ENCODE data around the gene TMEM134.
"Not testable (repeated sequence)": the region's sequence is repeated elsewhere in the genome, so short reads cannot be mapped to it uniquely, and the experiment has no call there.

TMEM134 gene

DNA sequence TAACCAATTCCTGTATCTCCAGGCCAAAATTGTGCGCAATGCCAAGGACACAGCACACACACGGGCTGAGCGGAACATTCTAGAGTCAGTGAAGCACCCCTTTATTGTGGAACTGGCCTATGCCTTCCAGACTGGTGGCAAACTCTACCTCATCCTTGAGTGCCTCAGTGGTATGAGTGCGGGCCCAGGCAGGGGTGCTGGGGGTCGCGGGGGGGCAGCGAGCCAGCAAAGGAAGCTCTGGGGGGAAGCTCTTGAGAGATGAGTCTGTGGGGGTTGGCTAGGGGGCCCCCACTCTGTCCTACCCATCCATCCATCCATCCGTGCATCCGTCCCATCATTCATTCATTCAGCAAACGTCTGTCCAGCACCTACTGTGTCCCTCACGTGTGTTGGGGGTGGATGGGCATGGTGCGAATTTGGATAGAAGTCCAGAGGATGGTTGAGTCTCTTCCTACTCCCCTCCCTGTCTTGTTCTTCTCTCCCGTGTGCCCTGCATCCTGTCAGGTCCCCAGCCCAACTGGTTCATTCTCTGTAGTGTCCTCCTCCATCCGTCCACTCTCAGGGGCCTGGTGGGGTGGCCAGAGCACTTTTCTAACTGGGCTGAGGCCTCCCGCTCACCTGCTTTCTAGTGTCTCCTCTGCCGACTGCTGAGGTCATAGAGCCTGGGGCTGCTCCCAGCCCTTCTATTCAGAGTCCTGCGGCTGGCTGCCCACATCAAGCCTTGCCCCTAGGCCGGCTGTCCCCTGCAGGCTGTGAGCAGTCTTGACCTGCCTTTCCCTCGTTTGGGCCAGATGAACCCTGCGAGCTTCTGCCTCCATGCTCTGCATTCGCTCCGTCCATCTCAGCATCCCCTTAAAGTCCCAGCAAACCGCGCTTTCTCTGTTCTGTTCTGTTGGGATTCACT, 37.5 kb downstream of the TMEM134 start:
- H3K4me3 ChIP-seq (ENCODE audit: low read depth, low read length): no peak overlapping the region
- TF ChIP-seq POLR2A (IDR thresholded peaks at IDR 0.05; ENCODE audit: extremely low read depth, insufficient read length): no peak
- TF ChIP-seq MYC (IDR thresholded peaks at IDR 0.05; ENCODE audit: low read depth, low read length): no peak
- TF ChIP-seq, protein P1, sequence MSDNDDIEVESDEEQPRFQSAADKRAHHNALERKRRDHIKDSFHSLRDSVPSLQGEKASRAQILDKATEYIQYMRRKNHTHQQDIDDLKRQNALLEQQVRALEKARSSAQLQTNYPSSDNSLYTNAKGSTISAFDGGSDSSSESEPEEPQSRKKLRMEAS (IDR thresholded peaks at IDR 0.05; ENCODE audit: low read depth, low read length): no peak
- TF ChIP-seq, protein P2, sequence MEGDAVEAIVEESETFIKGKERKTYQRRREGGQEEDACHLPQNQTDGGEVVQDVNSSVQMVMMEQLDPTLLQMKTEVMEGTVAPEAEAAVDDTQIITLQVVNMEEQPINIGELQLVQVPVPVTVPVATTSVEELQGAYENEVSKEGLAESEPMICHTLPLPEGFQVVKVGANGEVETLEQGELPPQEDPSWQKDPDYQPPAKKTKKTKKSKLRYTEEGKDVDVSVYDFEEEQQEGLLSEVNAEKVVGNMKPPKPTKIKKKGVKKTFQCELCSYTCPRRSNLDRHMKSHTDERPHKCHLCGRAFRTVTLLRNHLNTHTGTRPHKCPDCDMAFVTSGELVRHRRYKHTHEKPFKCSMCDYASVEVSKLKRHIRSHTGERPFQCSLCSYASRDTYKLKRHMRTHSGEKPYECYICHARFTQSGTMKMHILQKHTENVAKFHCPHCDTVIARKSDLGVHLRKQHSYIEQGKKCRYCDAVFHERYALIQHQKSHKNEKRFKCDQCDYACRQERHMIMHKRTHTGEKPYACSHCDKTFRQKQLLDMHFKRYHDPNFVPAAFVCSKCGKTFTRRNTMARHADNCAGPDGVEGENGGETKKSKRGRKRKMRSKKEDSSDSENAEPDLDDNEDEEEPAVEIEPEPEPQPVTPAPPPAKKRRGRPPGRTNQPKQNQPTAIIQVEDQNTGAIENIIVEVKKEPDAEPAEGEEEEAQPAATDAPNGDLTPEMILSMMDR (IDR thresholded peaks at IDR 0.05; ENCODE audit: low read depth, low read length): no peak
- DNase-seq (ENCODE audit: low read depth): no peak

DNA sequence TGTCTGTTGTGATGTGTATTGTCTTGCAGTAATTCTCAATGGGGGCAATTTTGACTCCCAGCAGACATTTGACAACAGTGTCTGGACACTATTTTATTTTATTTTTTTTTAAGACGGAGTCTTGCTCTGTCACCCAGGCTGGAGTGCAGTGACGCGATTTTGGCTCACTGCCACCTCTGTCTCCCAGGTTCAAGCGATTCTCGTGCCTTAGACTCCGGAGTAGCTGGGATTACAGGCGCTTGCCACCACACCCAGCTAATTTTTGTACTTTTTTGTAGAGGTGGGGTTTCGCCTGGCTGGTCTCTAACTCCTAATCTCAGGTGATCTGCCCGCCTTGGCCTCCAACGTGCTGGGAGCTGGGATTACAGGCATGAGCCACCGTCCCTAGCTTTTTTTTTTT, 39.3 kb downstream of the TMEM134 start:
- TF ChIP-seq, protein P1 (IDR thresholded peaks at IDR 0.05; ENCODE audit: low read depth, low read length): no peak
- TF ChIP-seq POLR2A (IDR thresholded peaks at IDR 0.05; ENCODE audit: extremely low read depth, insufficient read length) (no peak), MYC (IDR thresholded peaks at IDR 0.05; ENCODE audit: low read depth, low read length) (no peak)
- TF ChIP-seq, protein P2 (IDR thresholded peaks at IDR 0.05; ENCODE audit: low read depth, low read length): no peak
- DNase-seq (ENCODE audit: low read depth): no peak
- H3K4me3 ChIP-seq (ENCODE audit: low read depth, low read length): peak overlapping the region; percentile 81

DNA sequence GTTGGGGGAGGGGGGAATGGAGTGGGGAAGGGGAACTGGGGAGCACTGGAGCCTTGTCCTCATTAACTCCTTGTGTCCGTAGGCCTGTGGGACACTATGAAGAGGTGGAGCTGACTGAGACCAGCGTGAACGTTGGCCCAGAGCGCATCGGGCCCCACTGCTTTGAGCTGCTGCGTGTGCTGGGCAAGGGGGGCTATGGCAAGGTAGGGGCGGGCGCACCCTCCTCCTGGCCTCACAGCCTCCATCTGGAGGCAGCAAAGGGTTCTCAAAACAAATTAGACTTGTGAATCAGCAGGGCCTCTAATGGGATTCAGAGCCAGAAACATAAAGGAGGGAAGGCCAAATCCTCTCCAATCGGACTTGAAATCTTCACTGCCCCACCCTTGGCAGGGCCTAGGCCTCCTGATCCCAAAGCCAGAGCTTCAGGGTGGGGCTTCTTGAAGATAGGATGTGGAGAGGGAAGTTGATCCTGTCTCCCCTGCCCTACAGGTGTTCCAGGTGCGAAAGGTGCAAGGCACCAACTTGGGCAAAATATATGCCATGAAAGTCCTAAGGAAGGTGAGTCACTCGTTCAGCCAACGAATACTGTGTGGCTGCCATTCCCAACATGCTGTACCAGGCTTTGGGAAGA, 39.9 kb downstream of the TMEM134 start:
- peak overlapping the region; percentile 81 for H3K4me3 ChIP-seq (ENCODE audit: low read depth, low read length)
- DNase-seq (ENCODE audit: low read depth): no peak
- TF ChIP-seq, protein P2 (IDR thresholded peaks at IDR 0.05; ENCODE audit: low read depth, low read length): no peak
- TF ChIP-seq POLR2A (IDR thresholded peaks at IDR 0.05; ENCODE audit: extremely low read depth, insufficient read length) (no peak), MYC (IDR thresholded peaks at IDR 0.05; ENCODE audit: low read depth, low read length) (no peak)
- TF ChIP-seq, protein P1 (IDR thresholded peaks at IDR 0.05; ENCODE audit: low read depth, low read length): no peak

DNA sequence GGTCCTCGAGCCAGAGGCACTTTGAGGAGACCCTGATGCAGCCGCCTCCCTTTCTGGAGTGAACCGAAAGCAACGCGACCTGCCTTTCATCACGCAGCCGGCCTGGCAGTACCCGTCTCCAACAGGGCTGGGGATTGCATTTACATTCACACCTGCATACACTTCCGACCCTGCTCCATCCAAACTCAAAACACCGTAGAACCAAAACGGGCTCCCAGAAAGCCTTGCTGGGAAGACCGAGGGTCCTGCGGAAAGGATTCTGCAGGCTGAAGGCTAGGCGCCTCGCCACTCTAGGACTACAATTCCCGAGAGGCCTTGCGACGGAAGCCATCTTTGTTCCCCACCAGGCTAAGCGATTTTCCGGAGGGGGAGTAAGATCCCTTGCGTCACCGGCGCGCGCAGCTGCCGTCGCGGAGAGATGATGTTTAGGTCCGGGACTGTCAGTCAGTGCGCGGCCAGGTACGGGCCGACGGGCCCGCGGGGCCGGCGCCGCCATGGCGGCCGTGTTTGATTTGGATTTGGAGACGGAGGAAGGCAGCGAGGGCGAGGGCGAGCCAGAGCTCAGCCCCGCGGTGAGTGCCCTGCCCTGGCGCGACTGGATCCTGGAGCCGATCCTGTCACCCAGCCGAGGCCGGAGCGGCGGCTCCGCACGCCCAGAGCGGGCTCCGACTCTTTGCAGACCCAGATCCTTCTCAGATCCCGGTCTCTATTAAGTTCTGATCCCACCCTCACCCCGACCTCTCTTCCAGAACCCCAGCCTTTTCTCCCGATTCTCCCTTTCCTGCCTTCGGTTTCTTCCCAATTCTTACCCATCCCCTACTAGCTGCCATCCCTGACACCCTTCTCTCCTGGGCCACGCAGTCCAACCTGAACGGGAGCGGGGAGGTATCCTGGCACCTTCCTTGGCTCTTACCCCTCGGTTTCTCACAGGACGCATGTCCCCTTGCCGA, 40.7 kb downstream of the TMEM134 start, which contains the start of gene RPS6KB2:
Gene RPS6KB2, plus strand, starts transcription at position 443 of the 950 bp plus-strand sequence. Its CDS starts 52 bp downstream, at position 495.
- DNase-seq (ENCODE audit: low read depth): peak; percentile 98
- peak within 1 kb of the TSS; percentile 81 for H3K4me3 ChIP-seq (ENCODE audit: low read depth, low read length)
- TF ChIP-seq, protein P1 (IDR thresholded peaks at IDR 0.05; ENCODE audit: low read depth, low read length): peak; percentile 56; the same call in 1 of the 2 replicates
- peak; percentile 81 for TF ChIP-seq MYC (IDR thresholded peaks at IDR 0.05; ENCODE audit: low read depth, low read length)
- TF ChIP-seq, protein P2 (IDR thresholded peaks at IDR 0.05; ENCODE audit: low read depth, low read length): no peak
- peak; percentile 87 for TF ChIP-seq POLR2A (IDR thresholded peaks at IDR 0.05; ENCODE audit: extremely low read depth, insufficient read length)

DNA sequence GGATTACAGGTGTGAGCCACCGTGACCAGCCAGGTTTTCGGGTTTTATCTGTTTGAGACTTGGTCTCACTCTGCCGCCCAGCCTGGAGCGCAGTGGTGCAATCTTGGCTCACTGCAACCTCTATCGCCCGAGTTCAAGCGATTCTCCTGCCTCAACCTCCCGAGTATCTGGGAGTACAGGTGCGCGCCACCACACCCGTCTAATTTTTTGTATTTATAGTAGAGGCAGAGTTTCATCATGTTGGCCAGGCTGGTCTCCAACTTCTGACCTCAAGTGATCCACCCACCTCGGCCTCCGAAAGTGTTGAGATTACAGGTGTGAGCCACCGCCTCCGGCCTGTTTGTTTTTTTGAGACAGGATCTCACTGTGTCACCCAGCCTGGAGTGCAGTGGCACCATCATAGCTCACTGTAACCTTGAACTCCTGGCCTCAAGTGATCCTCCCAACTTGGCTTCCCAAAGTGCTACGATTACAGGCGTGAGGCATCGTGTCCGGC, 41.6 kb downstream of the TMEM134 start:
- peak overlapping the region; percentile 81 for H3K4me3 ChIP-seq (ENCODE audit: low read depth, low read length)
- DNase-seq (ENCODE audit: low read depth): not testable (repeated sequence)

All from NB4 (cell line).